GM21723 (cell line): ENCODE results near the gene PLAA.
"Not testable (repeated sequence)": the region's sequence is repeated elsewhere in the genome, so short reads cannot be mapped to it uniquely, and the experiment has no call there.

Source experiments
- ATAC-seq: cut with Tn5 transposase; IDR thresholded peaks from one replicate; pipeline ENCODE4 v1.9.1; 2021; ENCODE audit warnings: mild to moderate bottlenecking, moderate library complexity; ENCODE audit not compliant: unreplicated experiment

The PLAA gene

DNA sequence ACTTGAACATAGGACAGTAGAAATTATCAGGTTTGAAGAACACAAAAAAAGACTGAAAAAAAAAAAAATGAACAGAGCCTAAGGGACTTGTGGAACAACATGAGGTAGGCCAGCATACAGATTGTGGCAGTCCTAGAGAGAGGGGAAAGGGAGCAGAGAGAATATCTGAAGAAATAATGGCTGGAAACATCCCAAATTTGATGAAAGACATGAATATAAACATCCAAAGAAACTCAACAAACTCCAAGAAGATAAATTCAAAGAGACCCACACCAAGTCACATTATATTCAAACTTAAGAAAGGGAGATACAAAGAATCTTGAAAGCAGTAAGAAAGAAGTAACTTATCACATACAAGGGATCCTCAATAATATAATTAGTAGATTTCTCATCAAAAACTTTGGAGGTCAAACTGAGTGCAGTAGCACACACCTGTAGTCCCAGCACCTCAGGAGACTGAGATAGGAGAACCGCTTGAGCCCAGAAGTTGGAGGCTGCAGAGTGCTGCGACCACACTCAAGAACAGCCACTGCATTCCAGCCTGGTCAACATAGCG lies 9.1 kb downstream of the PLAA start:
- no peak for ATAC-seq

DNA sequence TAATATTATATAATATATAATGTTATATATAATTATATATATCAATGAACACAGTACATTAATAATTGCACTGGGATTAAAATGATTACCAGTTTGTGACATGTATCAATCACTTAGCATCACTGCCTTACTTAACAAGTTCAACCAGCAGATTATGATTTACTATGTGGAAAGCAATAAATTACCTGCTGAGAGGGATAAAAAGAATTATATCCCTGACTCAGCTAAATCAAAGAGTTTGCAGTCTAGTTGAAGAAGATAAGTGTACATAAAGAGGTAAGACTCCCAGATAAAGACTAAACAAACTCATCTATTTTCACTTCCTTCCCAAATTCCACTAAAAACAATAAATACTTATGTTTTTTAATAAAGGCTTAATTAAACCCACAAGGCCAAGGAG lies 11.2 kb downstream of the PLAA start:
- ATAC-seq: no peak

DNA sequence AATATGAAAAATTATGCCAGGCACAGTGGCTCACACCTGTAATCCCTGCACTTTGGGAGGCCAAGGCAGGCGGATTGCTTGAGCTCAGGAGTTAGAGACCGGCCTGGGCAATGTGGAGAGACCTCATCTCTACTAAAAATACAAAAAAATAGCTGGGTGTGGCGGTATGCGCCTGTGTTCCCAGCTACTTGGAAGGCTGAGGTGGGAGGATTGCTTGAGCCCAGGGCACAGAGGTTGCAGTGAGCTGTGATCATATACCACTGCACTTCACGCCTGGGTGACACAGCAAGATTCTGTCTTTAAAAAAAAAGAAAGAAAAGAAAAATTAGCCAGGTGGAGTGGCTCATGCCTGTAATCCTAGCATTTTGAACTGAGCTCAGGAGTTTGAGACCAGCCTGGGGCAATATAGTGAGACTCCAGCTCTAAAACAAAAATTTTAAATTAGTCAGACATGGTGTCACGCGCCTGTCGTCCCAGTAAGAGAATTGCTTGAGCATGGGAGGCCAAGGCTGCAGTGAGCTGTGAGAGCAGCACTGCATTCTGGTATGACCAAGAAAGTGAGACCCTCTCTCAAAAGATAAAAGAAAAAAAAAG lies 18.0 kb downstream of the PLAA start:
- no peak for ATAC-seq

DNA sequence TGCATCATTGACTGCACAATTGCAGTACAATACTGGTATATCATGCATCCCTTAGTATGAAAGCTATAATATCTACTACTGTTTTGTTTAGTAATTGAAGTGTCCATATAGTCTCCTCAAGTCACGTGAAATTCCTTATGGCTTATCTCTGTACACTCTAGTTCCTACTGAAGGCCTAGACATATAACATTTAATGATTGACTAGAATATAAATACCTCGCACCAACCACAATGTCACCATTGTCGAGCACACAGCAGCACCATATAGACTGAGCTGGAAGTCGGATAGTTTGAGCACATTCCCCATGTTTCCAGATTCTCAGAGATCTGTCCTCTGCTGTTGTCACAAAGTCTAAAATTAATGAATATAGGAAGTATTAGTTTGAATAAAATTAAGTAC lies 21.4 kb downstream of the PLAA start:
- ATAC-seq: no peak

DNA sequence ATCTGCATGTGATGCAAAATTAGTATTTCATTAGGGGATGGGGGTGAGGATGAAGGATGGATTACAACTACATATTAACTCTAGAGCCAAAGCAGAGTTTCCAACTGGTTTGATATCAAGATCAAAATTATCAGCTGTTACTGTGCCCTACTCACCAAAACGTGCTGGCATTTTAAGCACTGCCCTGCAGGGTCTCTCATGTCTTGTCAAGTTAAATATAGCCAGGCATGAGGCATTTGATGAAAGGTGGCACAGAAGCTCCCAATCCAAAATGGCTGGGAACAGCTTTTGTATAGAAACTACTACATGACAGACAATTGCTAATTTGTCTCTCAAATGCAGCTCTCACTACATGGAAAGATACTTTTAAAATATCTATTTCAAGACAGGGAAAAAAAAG lies 27.3 kb downstream of the PLAA start:
- ATAC-seq: no peak

DNA sequence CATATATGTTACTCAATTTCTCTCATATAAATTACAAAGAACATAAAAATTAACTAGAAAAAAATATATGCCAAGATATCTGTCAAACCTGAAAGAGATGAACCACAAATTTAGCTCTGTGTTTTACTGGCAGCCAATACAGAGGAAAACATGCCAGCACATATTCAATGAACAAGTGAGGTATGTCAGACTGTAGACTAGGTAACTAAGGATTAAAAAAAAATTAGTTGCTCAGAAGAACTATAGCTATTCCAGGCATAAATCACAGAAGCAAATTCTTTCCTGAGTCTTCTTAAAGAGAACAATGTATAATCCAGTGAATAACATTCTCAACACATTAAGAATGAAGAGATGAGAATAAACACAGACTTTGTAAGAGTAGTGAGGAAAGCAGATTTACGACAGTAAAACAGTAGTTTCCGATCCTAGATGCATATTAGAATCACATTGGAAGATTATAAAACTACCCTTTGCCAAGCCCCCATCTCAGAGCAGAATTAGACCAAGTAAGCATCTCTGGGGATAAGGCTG lies 33.8 kb downstream of the PLAA start:
- ATAC-seq: no peak

DNA sequence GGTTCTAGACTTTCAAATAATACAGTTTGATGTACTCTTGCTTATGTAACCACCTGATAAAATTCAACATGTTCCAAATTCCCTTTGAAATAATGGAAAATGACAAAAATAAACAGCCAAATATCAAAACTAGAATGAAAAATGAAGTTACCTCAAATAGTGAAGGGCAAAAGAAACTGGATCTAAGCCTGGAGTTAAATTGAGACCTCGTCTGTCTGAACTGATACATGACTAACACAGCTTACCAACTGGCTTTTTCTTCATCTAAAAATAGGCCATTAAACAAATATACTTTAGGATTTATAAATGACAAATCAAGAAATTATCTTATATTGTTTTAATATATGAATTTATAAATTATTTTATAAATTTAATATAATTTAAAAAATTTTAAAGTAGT lies 42.4 kb downstream of the PLAA start:
- ATAC-seq: no peak

DNA sequence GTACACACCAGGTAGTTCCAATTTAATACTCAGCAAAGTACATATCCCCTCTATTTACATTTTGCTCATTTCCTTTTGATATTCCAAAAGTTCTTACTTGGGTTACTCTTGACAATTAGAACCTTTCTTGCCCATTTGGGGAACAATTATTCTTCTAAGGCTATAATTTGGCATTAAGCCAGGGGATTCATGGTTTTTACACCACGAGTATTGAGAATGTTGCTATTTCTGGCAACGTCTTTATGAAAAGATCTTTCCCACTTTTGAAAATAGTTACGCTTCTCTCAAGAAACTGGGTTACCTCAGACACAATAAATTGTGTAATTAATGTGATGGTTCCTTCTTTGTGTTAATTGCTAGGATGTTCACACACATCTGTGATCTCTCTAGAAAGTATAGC lies 43.0 kb downstream of the PLAA start:
- no peak for ATAC-seq

DNA sequence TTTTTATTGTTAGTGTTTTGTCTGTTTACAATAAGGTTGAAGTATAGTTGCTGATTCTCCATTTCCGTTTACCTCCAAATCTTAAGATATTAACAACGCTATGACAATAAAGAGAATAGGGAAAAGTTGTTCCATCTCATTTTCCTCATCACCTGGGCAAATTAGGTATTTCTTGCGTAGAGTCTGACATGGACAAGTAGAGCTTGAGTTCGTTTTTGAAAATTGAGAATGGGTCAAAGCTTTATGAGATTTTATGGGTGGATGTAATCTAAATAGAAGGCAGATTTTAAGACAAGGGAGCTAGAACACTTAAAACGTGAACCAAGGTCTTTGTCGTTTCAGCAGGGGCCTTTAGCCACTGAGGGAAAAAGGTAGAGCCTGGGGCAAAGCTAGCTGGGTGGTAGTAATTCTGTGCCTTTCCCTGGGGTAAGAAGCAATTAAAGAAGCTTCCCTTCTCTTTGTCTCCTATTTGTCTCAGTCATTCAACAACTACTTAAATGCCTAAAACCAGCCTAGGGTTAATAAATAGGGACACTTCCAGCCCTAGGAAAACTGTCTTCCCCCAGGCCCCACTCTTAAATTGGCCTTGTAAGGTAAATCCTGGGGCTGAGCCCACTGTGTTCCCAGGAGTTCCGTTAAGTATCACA lies 53.9 kb downstream of the PLAA start:
- ATAC-seq: no peak

DNA sequence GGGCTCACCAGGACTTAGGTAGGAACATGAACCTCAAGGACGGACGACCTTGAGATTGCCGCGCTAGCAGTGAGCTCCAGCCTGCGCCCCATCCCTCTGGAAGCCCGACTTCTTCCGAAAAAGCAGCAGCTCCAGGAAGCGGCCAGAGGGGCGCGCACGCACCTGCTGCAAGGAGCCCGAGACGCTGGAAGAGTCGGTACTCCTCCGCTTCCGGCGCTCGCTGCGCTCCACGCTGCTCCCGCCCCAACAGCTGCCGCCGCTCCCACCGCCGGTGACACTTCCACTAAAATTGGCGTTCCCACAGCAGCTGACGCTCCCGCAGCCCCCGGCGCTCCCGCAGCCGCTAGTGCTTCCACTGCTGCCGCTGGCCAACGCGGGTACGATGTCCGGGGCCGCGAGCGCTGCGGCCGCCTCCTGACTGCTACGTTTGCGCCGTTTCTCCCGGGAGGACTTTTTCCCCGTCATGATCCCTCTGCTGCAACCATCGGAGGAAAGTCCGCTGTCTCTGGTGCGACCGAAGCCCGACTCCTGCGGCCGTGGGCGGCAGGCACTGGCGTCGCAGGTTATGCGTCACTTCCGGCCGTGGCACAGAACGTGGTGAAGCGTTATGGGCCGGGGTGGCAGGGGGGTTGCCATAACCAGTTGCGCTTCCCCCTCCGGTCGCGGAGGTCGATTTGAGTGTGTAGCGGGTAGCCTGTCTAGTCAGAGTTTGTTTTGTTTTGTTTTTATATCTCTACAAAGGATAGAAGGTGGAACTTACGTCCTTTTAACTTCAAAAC lies 54.6 kb downstream of the PLAA start, which contains the start of gene CAAP1:
Gene CAAP1, minus strand, starts transcription at position 552 of the 779 bp plus-strand sequence. Its CDS starts 87 bp downstream, at position 465.
- peak; percentile 94 for ATAC-seq

DNA sequence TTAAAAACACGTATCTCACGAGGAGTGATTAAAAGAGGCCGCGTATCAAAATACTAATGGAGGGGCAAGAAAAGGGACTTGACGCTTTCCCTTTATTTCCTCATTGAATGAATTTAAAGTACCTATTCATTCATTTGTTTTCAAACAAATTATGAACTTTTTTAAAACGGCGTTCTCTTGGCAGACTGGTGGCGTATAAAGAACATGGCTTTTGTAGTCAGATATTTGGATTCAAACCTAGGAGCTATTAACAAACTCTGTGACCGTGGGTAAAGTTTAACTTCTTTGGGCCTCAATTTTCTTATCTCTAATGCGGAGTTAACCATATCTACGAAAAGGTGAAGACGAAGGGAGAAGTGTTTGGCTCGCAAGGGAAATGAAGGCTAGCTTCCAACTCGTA lies 55.3 kb downstream of the PLAA start:
- peak; percentile 0 for ATAC-seq

DNA sequence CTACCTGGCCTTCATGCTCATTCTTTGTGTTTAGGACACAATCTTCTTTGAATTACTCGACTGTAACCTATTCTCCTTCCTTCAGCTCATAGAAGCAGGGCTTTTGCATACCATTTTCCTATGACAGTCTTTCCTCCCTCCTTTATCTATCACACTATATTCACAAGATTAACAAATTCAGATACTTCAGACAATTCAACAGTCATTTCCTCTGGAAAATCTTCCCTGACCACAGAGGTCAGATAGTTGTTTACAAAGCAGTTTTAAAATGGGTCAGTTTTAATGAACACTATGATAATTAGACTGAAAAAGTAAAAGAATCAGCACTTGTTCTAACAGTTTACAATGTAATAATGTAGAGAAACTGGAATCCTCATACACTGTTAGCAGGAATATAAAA lies 58.8 kb downstream of the PLAA start:
- ATAC-seq: no peak

DNA sequence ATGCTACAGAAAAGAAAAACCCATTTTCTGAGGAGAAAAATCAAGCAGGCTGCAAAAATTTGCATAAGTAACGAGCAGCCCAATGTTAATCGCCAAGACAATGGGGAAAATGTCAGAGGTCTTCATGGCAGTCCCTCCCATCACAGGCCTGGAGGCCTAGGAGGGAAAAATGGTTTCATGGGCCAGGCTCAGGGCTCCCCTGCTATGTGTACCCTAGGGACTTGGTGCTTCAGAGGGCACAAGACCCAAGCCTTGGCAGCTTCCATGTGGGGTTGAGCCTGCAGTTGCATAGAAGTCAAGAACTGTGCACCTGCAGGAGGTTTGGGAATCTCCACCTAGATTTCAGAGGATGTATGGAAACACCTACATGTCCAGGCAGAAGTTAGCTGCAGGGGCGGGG lies 64.9 kb downstream of the PLAA start:
- ATAC-seq: no peak

DNA sequence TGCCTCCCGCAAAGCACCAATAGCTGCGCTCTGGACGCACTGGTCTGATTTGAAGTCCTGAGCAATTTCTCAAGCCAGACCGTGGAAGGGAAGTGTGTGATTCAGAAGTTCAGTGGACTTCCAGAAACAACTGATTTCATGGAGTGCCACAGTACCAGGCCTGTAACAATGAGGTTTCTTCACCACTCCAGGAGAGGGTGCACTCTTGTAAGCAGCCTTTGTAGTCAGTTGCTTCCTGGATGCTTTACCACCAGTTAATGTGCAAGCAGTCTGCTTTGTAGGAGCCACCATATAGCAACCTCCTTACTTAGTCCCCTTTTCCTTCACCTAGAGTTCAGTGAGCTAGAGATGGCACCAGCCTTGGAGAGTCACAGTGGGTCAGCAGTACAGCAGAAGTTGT lies 66.8 kb downstream of the PLAA start:
- ATAC-seq: no peak

DNA sequence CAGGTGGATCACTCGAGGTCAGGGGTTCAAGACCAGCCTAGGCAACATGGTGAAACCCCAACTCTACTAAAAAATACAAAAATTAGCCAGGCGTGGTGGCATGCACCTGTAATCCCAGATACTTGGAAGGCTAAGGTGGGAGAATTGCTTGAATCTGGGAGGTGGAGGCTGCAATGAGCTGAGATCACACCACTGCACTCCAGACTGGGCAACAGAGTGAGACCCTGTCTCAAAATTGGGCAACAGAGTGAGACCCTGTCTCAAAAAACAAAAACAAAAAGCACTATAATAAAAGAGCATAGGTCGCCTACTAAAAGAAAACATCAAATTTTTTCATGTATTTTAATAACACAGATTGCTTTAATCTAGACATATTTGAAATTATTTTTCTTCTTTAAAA lies 71.9 kb downstream of the PLAA start:
- ATAC-seq: not testable (repeated sequence)

DNA sequence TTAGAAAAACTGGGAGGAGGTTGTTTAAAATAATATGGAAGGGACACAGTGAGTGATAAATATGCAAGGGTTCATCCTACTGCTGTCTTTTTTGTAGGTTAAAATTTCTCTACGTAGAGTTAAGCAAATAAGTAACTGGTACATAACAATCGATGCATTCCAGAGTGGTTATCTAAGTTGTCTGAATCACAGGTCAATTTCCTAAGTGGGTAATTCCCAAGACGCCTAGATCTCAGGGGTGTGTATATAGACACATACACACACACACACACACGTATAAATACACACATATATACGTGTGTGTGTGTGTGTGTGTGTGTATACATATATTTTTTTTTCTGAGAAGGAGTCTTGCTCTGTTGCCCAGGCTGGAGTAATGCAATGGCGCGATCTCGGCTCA lies 76.8 kb downstream of the PLAA start:
- no peak for ATAC-seq

DNA sequence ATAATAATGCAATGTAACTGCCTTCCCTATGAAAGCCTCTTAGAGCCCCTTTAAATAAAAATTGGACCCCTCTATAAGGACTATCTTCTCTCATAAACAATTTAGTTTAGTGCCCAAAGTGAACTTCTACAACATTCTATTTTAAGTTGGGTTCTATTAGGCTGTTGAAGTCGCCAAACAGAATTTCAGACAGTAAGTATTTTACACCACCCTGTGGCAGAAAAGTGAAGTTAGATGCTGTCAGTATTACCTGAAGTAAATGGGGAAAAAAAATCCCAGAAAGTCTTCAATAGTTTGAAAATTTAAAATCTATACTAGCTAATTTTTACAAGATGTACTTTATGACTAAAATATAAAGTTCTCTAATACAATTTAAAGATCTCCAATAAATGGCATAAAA lies 84.0 kb downstream of the PLAA start:
- ATAC-seq: no peak

DNA sequence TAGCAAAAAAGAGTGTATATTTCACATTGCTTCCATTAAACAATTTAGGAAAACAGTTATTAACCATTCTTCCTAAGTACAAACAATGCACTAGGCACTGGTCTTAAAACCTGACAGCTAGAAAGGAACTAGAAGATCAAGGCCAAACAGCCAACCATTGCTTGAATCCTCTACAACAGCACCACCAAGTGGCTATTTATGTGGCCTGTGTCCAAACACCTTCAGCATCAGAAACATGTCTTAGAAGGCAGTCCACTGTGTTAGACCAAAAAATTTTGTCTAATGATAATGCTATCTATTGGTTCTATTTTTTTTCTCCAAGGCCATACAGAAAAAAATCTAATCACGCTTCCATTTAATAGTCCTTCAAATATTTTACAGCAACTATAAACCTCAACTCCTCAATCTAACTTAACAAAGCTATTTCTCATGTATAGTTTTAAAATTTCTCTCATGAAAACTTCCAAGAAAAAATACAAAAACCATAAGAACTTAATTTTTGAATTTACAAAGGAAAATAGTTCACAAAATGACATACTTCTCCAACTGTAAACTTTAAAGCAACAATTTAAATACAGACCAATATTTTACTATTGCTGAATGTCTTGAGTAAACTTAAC lies 90.5 kb downstream of the PLAA start:
- peak; percentile 83 for ATAC-seq
